ENCODE data around the gene ENPP7. TPM values are rescaled to one million over a fixed set of nuclear protein-coding genes. Genes with fewer than 3 reads are reported as not detected.
A peak's percentile ranks its signal among the peaks of the same experiment; 100 is the strongest.

The ENPP7 gene
- total and polyA plus RNA-seq, 5 donors from 2014 or later = 0.08 TPM; not detected in 4

GRCh38 chr17:79738643-79739042 lies 7.9 kb downstream of the ENPP7 start:
- no peaks in the 10 kb centered on the region for H3K36me3 Mint-ChIP-seq
- H3K4me3 Mint-ChIP-seq = no peak overlapping the region
- Histone ChIP-seq H3K9me3 (ENCODE audit: control insufficient read depth in 2 of 2, low read length in 2 of 2) (no peaks in the 10 kb centered on the region), H3K4me3 (ENCODE audit: low read depth, low read length) (no peak overlapping the region), H3K27ac (ENCODE audit: insufficient read depth, low read length, poor library complexity, severe bottlenecking) (no peak overlapping the region), H3K27me3 (ENCODE audit: control insufficient read depth, insufficient read depth, low read length) (no peaks in the 10 kb centered on the region), H3K36me3 (ENCODE audit: control insufficient read depth, insufficient read depth, low read length) (no peaks in the 10 kb centered on the region), H3K4me1 (ENCODE audit: control insufficient read depth, insufficient read depth, low read length, poor library complexity, severe bottlenecking) (peaks cover 8% of the 10 kb centered on the region)
- H3K4me1 Mint-ChIP-seq = peaks cover 0 to 6% (median 0%) of the 10 kb centered on the region in 4 donors
- no peak for ATAC-seq (ENCODE audit: low read depth in 2 of 2)
- H3K27me3 Mint-ChIP-seq = peaks cover 20% of the 10 kb centered on the region
- no peak for DNase-seq
- H3K9me3 Mint-ChIP-seq = no peaks in the 10 kb centered on the region
- H3K27ac Mint-ChIP-seq = no peak overlapping the region

DNA sequence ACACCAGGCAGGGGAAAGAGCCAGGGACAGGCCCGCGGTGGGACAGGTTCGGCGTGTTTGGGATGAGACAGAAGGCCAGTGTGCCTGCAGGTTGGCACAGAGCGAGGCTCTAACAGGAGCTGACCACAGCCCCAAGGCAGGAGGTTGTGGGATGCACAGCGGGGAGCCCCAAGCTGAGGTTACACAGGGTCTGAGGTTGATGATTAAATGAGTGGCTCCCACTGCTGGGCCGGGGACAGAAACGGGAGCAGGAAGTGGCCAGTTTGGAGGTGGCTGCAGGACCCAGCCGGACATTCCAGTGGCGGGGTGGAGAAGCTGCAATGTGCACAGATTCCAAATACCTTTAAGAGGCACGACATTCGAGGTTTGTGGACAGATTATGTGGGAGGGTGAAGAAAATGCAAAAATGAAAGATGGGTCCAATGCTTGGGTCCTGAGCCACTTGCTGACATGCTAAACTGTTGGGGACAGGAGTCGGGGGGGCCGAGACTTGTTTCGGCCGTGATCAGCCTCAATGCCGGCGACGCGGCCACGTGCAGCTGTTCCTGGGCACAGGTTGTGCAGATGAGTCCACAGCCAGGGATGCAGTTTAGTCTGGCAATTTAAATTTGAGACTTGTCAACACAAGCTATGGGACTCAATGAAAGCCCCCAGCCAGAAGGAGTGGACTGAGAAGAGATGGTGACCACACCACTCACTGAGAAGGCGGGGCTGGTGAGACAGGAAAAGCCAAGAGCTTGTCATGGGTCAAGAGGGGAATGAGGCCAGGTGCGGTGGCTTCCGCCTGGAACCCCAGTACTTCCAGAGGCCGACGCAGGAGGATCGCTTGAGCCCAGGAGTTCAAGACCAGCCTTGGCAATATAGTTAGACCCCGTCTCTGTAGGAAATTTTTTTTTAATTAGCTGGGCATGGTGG lies 8.7 kb downstream of the ENPP7 start:
- H3K4me1 ChIP-seq (ENCODE audit: control insufficient read depth, insufficient read depth, low read length, poor library complexity, severe bottlenecking) = peaks cover 8% of the 10 kb centered on the region
- H3K27ac Mint-ChIP-seq = no peak overlapping the region
- no peak overlapping the region for H3K27ac ChIP-seq (ENCODE audit: insufficient read depth, low read length, poor library complexity, severe bottlenecking)
- peaks cover 23% of the 10 kb centered on the region for H3K27me3 Mint-ChIP-seq
- no peaks in the 10 kb centered on the region for H3K36me3 Mint-ChIP-seq
- no peaks in the 10 kb centered on the region for H3K9me3 Mint-ChIP-seq
- DNase-seq (no peak), ATAC-seq (ENCODE audit: low read depth in 2 of 2) (no peak)
- no peaks in the 10 kb centered on the region for H3K27me3 ChIP-seq (ENCODE audit: control insufficient read depth, insufficient read depth, low read length)
- H3K4me3 Mint-ChIP-seq = no peak overlapping the region
- no peak overlapping the region for H3K4me3 ChIP-seq (ENCODE audit: low read depth, low read length)
- H3K36me3 ChIP-seq (ENCODE audit: control insufficient read depth, insufficient read depth, low read length) = no peaks in the 10 kb centered on the region
- H3K9me3 ChIP-seq (ENCODE audit: control insufficient read depth in 2 of 2, low read length in 2 of 2) = no peaks in the 10 kb centered on the region
- H3K4me1 Mint-ChIP-seq = peaks cover 0 to 6% (median 0%) of the 10 kb centered on the region in 4 donors

DNA sequence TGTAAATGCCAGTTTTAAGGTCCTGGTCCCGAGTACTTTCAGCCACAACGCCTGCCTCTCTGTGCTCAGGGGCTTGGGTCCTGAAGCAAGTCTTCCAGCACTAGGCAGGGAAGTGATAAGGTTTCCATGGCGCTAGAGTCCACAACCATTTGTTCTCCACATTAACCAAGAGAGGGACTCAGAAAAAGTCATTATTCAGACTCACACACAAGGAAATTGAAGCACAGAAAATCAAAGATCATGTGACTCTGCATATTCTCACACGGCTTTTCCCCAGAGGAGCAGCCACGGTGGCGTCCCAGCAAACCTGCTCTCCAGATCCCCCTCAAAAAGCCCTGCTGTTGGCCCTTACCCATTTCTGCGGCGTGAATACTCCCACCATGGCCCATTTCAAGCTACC lies 9.7 kb downstream of the ENPP7 start:
- H3K4me1 ChIP-seq (ENCODE audit: control insufficient read depth, insufficient read depth, low read length, poor library complexity, severe bottlenecking) = peaks cover 8% of the 10 kb centered on the region
- H3K27me3 Mint-ChIP-seq = peaks cover 25% of the 10 kb centered on the region
- H3K4me3 ChIP-seq (ENCODE audit: low read depth, low read length) = no peak overlapping the region
- no peak overlapping the region for H3K4me3 Mint-ChIP-seq
- H3K9me3 Mint-ChIP-seq = no peaks in the 10 kb centered on the region
- H3K36me3 ChIP-seq (ENCODE audit: control insufficient read depth, insufficient read depth, low read length) = no peaks in the 10 kb centered on the region
- no peak overlapping the region for H3K27ac ChIP-seq (ENCODE audit: insufficient read depth, low read length, poor library complexity, severe bottlenecking)
- no peak for DNase-seq
- H3K4me1 Mint-ChIP-seq = peaks cover 0 to 9% (median under 1%) of the 10 kb centered on the region in 4 donors
- H3K36me3 Mint-ChIP-seq = no peaks in the 10 kb centered on the region
- no peaks in the 10 kb centered on the region for H3K27me3 ChIP-seq (ENCODE audit: control insufficient read depth, insufficient read depth, low read length)
- no peak for ATAC-seq (ENCODE audit: low read depth in 2 of 2)
- no peak overlapping the region for H3K27ac Mint-ChIP-seq
- no peaks in the 10 kb centered on the region for H3K9me3 ChIP-seq (ENCODE audit: control insufficient read depth in 2 of 2, low read length in 2 of 2)

- Mint-ChIP-seq H3K27ac (no peak overlapping the region), H3K36me3 (no peaks in the 10 kb centered on the region), H3K9me3 (no peaks in the 10 kb centered on the region), H3K4me1 (peaks cover 0 to 17% (median 4%) of the 10 kb centered on the region in 4 donors), H3K27me3 (peaks cover 33% of the 10 kb centered on the region), H3K4me3 (no peak overlapping the region)
- H3K36me3 ChIP-seq (ENCODE audit: control insufficient read depth, insufficient read depth, low read length) = no peaks in the 10 kb centered on the region
- H3K4me1 ChIP-seq (ENCODE audit: control insufficient read depth, insufficient read depth, low read length, poor library complexity, severe bottlenecking) = peaks cover 16% of the 10 kb centered on the region
- ATAC-seq (ENCODE audit: low read depth in 2 of 2) = no peak
- peaks cover 1% of the 10 kb centered on the region for H3K27me3 ChIP-seq (ENCODE audit: control insufficient read depth, insufficient read depth, low read length)
- H3K4me3 ChIP-seq (ENCODE audit: low read depth, low read length) = no peak overlapping the region
- no peak overlapping the region for H3K27ac ChIP-seq (ENCODE audit: insufficient read depth, low read length, poor library complexity, severe bottlenecking)
- DNase-seq = no peak
- H3K9me3 ChIP-seq (ENCODE audit: control insufficient read depth in 2 of 2, low read length in 2 of 2) = no peaks in the 10 kb centered on the region
These were observed 10.6 kb downstream of the ENPP7 start for GRCh38 chr17:79741401-79741750.

DNA sequence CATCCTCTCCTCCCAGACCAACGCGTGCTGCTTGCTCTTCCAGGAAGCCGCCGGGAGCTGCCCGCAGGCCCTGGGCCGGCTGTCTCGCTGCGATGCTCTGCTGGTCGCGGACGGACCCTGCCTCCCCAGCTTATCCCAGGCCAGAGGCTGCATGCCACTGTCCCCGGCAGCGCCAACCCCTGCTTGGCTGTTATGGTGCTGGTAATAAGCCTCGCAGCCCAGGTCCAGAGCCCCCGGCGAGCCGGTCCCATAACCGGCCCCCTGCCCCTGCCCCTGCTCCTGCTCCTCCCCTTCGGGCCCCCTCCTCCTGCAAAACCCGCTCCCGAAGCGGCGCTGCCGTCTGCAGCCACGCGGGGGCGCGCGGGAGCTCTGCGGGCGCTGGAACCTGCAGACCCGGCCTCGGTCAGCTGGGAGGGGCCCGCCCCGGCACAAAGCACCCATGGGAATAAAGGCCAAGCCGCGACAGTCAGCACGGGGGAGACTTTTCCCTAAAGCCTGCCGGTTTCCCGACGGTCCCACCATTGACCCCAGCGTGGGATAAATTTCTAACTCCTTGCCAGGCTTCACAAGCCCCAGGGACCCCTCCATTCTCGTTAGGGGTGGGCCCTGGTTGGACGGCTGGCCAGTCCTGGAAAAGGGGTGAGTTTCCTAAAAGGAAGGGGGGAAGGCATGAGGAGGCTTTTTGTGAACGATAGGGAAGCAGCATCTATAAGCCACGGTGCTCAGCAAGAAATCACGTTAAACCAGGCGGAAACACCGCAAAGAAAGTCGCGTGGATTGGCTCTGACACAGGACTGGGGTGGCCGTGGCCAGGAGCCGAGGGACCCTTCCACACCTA lies 11.2 kb downstream of the ENPP7 start:
- Histone ChIP-seq H3K4me1 (ENCODE audit: control insufficient read depth, insufficient read depth, low read length, poor library complexity, severe bottlenecking) (peaks cover 16% of the 10 kb centered on the region), H3K27me3 (ENCODE audit: control insufficient read depth, insufficient read depth, low read length) (peaks cover 6% of the 10 kb centered on the region), H3K27ac (ENCODE audit: insufficient read depth, low read length, poor library complexity, severe bottlenecking) (no peak overlapping the region), H3K9me3 (ENCODE audit: control insufficient read depth in 2 of 2, low read length in 2 of 2) (no peaks in the 10 kb centered on the region), H3K36me3 (ENCODE audit: control insufficient read depth, insufficient read depth, low read length) (no peaks in the 10 kb centered on the region), H3K4me3 (ENCODE audit: low read depth, low read length) (no peak overlapping the region)
- peak overlapping the region in 1 of 3 donors; percentile 38 for H3K27ac Mint-ChIP-seq
- no peaks in the 10 kb centered on the region for H3K9me3 Mint-ChIP-seq
- peaks cover 0 to 19% (median 7%) of the 10 kb centered on the region in 4 donors for H3K4me1 Mint-ChIP-seq
- H3K27me3 Mint-ChIP-seq = peaks cover 37% of the 10 kb centered on the region
- H3K4me3 Mint-ChIP-seq = no peak overlapping the region
- peak; percentile 44 to 49 for ATAC-seq (ENCODE audit: low read depth in 2 of 2)
- DNase-seq = peak; percentile 54 to 68 (median 58)
- no peaks in the 10 kb centered on the region for H3K36me3 Mint-ChIP-seq

- Mint-ChIP-seq H3K27ac (no peak overlapping the region), H3K4me1 (peaks cover 0 to 22% (median 8%) of the 10 kb centered on the region in 4 donors), H3K27me3 (peaks cover 42% of the 10 kb centered on the region), H3K9me3 (no peaks in the 10 kb centered on the region), H3K36me3 (no peaks in the 10 kb centered on the region), H3K4me3 (no peak overlapping the region)
- no peaks in the 10 kb centered on the region for H3K36me3 ChIP-seq (ENCODE audit: control insufficient read depth, insufficient read depth, low read length)
- H3K27ac ChIP-seq (ENCODE audit: insufficient read depth, low read length, poor library complexity, severe bottlenecking) = no peak overlapping the region
- ATAC-seq (ENCODE audit: low read depth in 2 of 2) (no peak), DNase-seq (no peak)
- H3K4me3 ChIP-seq (ENCODE audit: low read depth, low read length) = no peak overlapping the region
- peaks cover 20% of the 10 kb centered on the region for H3K4me1 ChIP-seq (ENCODE audit: control insufficient read depth, insufficient read depth, low read length, poor library complexity, severe bottlenecking)
- no peaks in the 10 kb centered on the region for H3K9me3 ChIP-seq (ENCODE audit: control insufficient read depth in 2 of 2, low read length in 2 of 2)
- peaks cover 8% of the 10 kb centered on the region for H3K27me3 ChIP-seq (ENCODE audit: control insufficient read depth, insufficient read depth, low read length)
These were observed 11.8 kb downstream of the ENPP7 start for GRCh38 chr17:79742589-79742918.

DNA sequence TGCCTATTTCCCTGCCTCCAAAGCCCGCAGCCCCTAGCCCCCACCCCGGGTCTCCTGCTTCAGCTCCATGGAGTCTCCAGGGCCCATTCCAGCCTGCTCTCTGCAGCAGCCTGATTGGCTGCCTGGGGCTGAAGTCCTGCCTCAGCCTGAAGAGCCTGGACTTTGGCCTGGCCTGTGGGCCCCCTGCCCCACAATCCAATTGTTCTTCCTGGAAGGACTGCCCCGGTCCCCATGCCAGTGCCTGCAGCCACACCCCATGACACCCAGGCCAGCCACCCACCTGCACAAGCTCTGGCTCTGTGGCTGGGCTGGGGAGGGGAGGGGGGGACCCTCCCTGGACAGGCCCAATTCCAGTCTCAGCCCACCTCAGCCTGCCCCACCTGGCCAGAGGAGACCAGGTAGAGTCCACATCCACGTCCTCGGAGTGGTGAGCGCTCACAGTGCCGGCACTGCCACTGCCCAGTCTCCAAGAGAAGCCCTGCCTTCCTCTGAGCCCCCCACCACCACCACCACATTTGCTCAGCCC lies 12.3 kb downstream of the ENPP7 start:
- no peak for DNase-seq
- Mint-ChIP-seq H3K4me3 (no peak overlapping the region), H3K36me3 (no peaks in the 10 kb centered on the region), H3K27me3 (peaks cover 47% of the 10 kb centered on the region), H3K4me1 (peaks cover 0 to 26% (median 8%) of the 10 kb centered on the region in 4 donors), H3K27ac (no peak overlapping the region), H3K9me3 (no peaks in the 10 kb centered on the region)
- Histone ChIP-seq H3K4me3 (ENCODE audit: low read depth, low read length) (no peak overlapping the region), H3K27ac (ENCODE audit: insufficient read depth, low read length, poor library complexity, severe bottlenecking) (no peak overlapping the region), H3K9me3 (ENCODE audit: control insufficient read depth in 2 of 2, low read length in 2 of 2) (no peaks in the 10 kb centered on the region), H3K36me3 (ENCODE audit: control insufficient read depth, insufficient read depth, low read length) (no peaks in the 10 kb centered on the region), H3K27me3 (ENCODE audit: control insufficient read depth, insufficient read depth, low read length) (peaks cover 8% of the 10 kb centered on the region), H3K4me1 (ENCODE audit: control insufficient read depth, insufficient read depth, low read length, poor library complexity, severe bottlenecking) (peaks cover 24% of the 10 kb centered on the region)
- no peak for ATAC-seq (ENCODE audit: low read depth in 2 of 2)

Data from CD4-positive, CD25-positive, alpha-beta regulatory T cell (primary cell).